Stimulated activated naive CD8-positive, alpha-beta T cell treated with anti-CD3 and anti-CD28 coated beads, Interleukin-15, Interleukin-2, amounts not matched to agents 100 ng/mL and 50 ng/mL, for 24 hours (primary cell): Measurements from ENCODE around the gene MYO1H.
A peak's percentile ranks its signal among the peaks of the same experiment; 100 is the strongest.

Experiments used
- H3K27ac Mint-ChIP-seq: one replicate; pipeline ENCODE4 v1.8.0; 2021; ENCODE audit warnings: mild to moderate bottlenecking, mixed read lengths
- H3K27me3 Mint-ChIP-seq: one replicate; pipeline ENCODE4 v1.8.0; 2021; ENCODE audit warnings: mixed read lengths
- H3K36me3 Mint-ChIP-seq: one replicate; pipeline ENCODE4 v1.8.0; 2021; ENCODE audit warnings: low read depth, mixed read lengths
- H3K4me1 Mint-ChIP-seq: one replicate; pipeline ENCODE4 v1.8.0; 2021; ENCODE audit warnings: low read depth, mixed read lengths
- H3K4me3 Mint-ChIP-seq: one replicate; pipeline ENCODE4 v1.8.0; 2021; ENCODE audit warnings: mild to moderate bottlenecking, mixed read lengths
- H3K9me3 Mint-ChIP-seq: one replicate; pipeline ENCODE4 v1.8.0; 2021; ENCODE audit warnings: mixed read lengths

MYO1H gene

DNA sequence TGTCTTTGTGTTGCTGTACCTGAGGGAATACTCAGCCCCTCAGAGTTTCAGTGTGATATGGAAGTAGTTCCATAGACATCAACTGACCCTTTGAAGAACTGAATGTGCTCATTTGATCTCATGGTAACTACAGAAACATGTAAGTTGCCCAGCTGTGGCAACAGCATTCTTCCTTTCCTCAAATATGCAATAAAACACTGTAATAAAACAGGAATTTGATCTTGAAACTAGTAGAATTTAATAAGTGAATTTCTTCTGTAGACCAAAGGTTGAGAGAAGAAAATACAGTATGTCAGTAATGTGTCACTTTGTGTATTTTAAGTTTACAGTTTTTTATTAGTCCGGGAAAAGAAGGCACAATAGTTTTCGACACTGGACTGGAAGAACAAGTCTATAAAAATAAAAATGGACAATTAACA lies 97.5 kb downstream of the MYO1H start:
- H3K36me3 Mint-ChIP-seq, result peaks cover 13% of the 10 kb centered on the region
- no peaks in the 10 kb centered on the region for H3K27me3 Mint-ChIP-seq
- H3K9me3 Mint-ChIP-seq, result no peaks in the 10 kb centered on the region
- H3K4me1 Mint-ChIP-seq, result no peaks in the 10 kb centered on the region
- H3K27ac Mint-ChIP-seq, result no peak overlapping the region
- no peak overlapping the region for H3K4me3 Mint-ChIP-seq

DNA sequence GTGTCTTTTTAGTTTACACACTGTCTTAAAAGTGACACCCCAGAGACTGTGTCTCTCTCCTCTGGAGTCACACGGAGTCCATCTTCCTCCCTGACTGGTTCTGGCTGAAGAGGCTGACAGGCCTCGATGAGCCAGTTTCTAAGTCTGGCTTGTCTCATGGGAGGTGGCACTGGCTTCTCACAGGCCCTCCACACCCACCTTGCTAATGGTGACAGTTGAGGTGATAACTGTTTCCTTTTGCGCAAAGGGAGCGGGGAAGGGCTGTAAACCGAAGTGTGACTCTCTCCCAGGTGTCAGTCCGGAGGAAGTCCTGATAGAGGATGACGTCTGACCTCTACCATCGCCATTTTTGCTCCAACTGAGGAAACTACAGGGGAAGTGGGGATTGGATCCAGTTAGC lies 99.2 kb downstream of the MYO1H start:
- H3K9me3 Mint-ChIP-seq, result no peaks in the 10 kb centered on the region
- no peak overlapping the region for H3K4me3 Mint-ChIP-seq
- no peaks in the 10 kb centered on the region for H3K27me3 Mint-ChIP-seq
- peaks cover 20% of the 10 kb centered on the region for H3K36me3 Mint-ChIP-seq
- no peak overlapping the region for H3K27ac Mint-ChIP-seq
- H3K4me1 Mint-ChIP-seq, result no peaks in the 10 kb centered on the region

DNA sequence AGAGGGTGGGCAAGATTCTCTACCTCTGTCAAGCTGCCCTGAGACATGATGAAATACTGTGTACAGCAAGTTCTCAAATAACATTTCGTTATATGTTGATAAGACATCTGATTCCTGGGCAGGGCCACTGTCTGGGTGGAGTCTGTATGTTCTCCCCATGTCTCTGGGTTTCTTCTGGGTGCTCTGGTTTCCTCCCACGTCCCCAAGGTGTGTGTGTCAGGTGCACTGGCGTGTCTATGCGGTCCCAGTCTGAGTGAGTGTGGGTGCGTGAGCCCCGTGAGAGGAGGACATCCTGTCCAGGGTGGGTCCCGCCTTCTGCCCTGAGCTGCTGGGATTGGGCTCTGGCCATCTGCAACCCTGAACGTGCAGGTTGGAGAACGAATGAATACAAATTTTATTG lies 99.8 kb downstream of the MYO1H start:
- Mint-ChIP-seq H3K4me1 (no peaks in the 10 kb centered on the region), H3K27me3 (no peaks in the 10 kb centered on the region), H3K36me3 (peaks cover 20% of the 10 kb centered on the region), H3K4me3 (no peak overlapping the region), H3K9me3 (no peaks in the 10 kb centered on the region), H3K27ac (no peak overlapping the region)

DNA sequence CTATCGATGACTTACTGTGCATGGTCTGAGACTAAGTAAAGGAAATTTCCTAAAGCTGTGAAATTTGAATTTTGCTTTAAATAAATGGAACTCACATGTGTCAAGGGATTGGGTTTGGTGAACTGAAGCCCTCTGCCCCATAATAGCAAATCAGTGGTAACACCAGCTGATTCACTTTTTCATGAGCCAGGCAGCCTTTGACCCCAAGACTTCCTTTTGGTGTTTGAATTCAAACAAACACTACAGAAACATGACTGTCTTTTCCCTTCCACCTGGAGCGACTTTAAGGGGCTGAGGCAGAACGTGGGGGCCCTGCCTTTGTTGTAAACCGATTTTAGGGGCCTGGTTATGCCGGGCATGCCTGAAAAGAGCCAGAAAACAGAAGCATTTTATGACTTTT lies 100.6 kb downstream of the MYO1H start:
- Mint-ChIP-seq H3K4me3 (no peak overlapping the region), H3K9me3 (no peaks in the 10 kb centered on the region), H3K36me3 (peaks cover 20% of the 10 kb centered on the region), H3K27me3 (no peaks in the 10 kb centered on the region), H3K4me1 (no peaks in the 10 kb centered on the region), H3K27ac (no peak overlapping the region)

- Mint-ChIP-seq H3K36me3 (peaks cover 25% of the 10 kb centered on the region), H3K4me1 (no peaks in the 10 kb centered on the region)
These were observed 101.1 kb downstream of the MYO1H start for GRCh38 chr12:109448707-109449390.

DNA sequence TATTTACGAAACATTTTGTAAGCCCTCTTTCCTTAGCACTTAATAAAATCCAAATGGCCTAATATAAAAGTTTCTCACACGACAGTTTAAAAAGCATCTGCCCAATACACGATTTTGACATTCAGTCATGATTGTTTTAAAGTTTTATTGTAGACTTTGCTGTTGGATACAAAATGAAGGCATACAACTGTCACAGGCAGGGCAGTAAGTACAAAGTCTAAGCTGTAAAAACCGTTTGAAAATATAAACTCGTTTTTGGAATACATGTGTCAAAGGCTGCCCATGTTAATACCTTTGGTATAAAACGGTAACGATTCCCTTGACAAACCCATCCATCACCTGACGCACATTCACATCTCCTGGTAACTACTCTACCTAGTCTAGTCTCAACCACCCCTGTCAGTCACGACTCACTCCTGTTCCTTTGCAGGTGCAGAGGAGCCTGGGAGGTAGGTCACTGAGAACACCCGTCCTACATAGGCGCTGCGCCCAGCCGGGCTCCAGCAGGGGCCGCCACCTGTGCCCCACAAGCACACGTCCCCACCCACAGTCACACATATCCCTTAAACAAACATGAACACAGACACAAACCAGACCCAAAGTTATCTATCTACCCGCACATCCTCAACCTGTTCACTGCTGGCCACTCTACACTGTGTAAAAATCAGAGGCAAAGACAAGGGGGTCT lies 102.3 kb downstream of the MYO1H start:
- peaks cover 30% of the 10 kb centered on the region for H3K36me3 Mint-ChIP-seq
- no peaks in the 10 kb centered on the region for H3K4me1 Mint-ChIP-seq
- no peaks in the 10 kb centered on the region for H3K27me3 Mint-ChIP-seq
- no peak overlapping the region for H3K4me3 Mint-ChIP-seq
- H3K9me3 Mint-ChIP-seq, result no peaks in the 10 kb centered on the region
- no peak overlapping the region for H3K27ac Mint-ChIP-seq

More at GRCh38 chr12:109448707-109449390, 101.1 kb downstream of the MYO1H start:
- H3K4me3 Mint-ChIP-seq, result no peak overlapping the region
- no peaks in the 10 kb centered on the region for H3K27me3 Mint-ChIP-seq
- no peak overlapping the region for H3K27ac Mint-ChIP-seq
- H3K9me3 Mint-ChIP-seq, result no peaks in the 10 kb centered on the region

- H3K9me3 Mint-ChIP-seq, result no peaks in the 10 kb centered on the region
- H3K4me3 Mint-ChIP-seq, result no peak overlapping the region
- H3K36me3 Mint-ChIP-seq, result peaks cover 37% of the 10 kb centered on the region
- no peaks in the 10 kb centered on the region for H3K4me1 Mint-ChIP-seq
- no peaks in the 10 kb centered on the region for H3K27me3 Mint-ChIP-seq
- H3K27ac Mint-ChIP-seq, result no peak overlapping the region
These were observed 103.3 kb downstream of the MYO1H start for GRCh38 chr12:109450980-109451379.

- Mint-ChIP-seq H3K27me3 (no peaks in the 10 kb centered on the region), H3K36me3 (peaks cover 41% of the 10 kb centered on the region), H3K27ac (no peak overlapping the region), H3K4me3 (no peak overlapping the region), H3K9me3 (no peaks in the 10 kb centered on the region), H3K4me1 (no peaks in the 10 kb centered on the region)
These were observed 103.7 kb downstream of the MYO1H start for GRCh38 chr12:109451400-109451799.

- H3K36me3 Mint-ChIP-seq, result peaks cover 52% of the 10 kb centered on the region
- no peaks in the 10 kb centered on the region for H3K27me3 Mint-ChIP-seq
- no peaks in the 10 kb centered on the region for H3K9me3 Mint-ChIP-seq
- H3K4me1 Mint-ChIP-seq, result no peaks in the 10 kb centered on the region
- no peak overlapping the region for H3K4me3 Mint-ChIP-seq
- H3K27ac Mint-ChIP-seq, result no peak overlapping the region
These were observed 104.8 kb downstream of the MYO1H start for GRCh38 chr12:109452489-109452888.

DNA sequence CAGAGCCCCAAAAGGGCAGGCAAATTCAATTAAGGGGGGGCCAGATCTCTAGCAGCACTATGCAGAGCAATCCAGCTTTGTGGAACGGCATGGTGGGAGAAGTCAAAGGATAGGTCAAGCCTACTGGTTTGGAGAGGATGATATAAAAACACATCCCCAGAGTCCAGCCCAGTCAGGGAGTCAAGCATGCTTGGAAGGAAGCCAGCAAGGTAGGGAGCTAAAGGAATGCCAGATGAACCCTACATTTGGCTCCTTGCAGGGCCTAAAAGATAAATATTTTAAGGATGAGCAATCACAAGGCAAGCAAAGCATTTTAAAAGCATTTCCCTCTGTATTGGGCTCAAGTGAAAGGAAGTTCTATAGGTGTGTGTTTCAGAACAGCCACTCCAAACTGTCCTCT lies 108.0 kb downstream of the MYO1H start:
- peaks cover 55% of the 10 kb centered on the region for H3K36me3 Mint-ChIP-seq
- no peak overlapping the region for H3K4me3 Mint-ChIP-seq
- H3K27ac Mint-ChIP-seq, result no peak overlapping the region
- H3K9me3 Mint-ChIP-seq, result no peaks in the 10 kb centered on the region
- H3K4me1 Mint-ChIP-seq, result peaks cover 15% of the 10 kb centered on the region
- no peaks in the 10 kb centered on the region for H3K27me3 Mint-ChIP-seq

DNA sequence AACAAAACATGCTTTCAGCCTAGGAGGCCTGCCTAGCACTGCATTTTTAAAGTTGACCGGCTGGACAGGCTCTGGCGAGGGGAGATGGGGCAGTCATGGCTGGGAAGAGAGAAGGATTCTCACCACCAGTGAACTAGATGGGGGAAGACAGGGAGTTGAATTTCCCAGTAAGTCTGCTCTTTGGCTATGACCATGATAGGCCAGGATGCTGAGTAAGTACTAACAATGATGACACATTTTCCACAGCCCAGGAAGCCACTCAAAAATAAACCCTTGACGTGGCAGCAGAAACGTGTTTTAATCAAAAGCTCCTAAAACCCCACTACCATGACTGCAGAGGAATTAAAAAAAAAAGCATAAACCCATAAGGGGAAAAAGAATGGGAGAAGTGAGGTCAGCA lies 110.4 kb downstream of the MYO1H start:
- no peaks in the 10 kb centered on the region for H3K27me3 Mint-ChIP-seq
- H3K4me1 Mint-ChIP-seq, result peaks cover 36% of the 10 kb centered on the region
- peaks cover 48% of the 10 kb centered on the region for H3K36me3 Mint-ChIP-seq
- peak overlapping the region; percentile 89 for H3K27ac Mint-ChIP-seq
- no peaks in the 10 kb centered on the region for H3K9me3 Mint-ChIP-seq
- H3K4me3 Mint-ChIP-seq, result no peak overlapping the region

DNA sequence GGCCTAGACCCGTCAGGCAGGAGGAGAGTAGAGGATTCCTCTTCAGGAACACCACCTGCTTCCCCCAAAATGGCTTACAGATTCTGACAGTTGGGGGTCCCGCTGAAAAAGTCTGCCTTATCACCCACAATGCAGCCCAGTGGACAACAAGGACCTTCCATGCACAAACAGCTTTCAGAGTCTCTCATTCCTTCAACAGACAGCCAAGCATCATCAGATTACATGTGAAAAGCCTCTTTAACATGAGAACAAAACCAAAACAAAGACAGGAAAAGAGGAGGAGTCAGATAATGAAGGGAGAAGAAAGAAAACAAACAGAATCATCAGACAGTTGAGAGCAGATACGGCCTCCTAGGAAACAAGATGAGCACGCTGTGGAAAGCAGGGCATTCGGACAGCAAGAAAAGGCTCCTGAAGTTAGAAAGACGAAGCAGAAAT lies 111.1 kb downstream of the MYO1H start:
- Mint-ChIP-seq H3K9me3 (no peaks in the 10 kb centered on the region), H3K27me3 (no peaks in the 10 kb centered on the region), H3K4me1 (peaks cover 43% of the 10 kb centered on the region), H3K27ac (peak overlapping the region; percentile 73), H3K36me3 (peaks cover 44% of the 10 kb centered on the region), H3K4me3 (no peak overlapping the region)

- Mint-ChIP-seq H3K9me3 (no peaks in the 10 kb centered on the region), H3K4me3 (no peak overlapping the region), H3K27ac (peak overlapping the region; percentile 73), H3K4me1 (peaks cover 48% of the 10 kb centered on the region), H3K36me3 (peaks cover 39% of the 10 kb centered on the region), H3K27me3 (no peaks in the 10 kb centered on the region)
These were observed 111.5 kb downstream of the MYO1H start for GRCh38 chr12:109459247-109459646.

- H3K4me3 Mint-ChIP-seq, result no peak overlapping the region
- no peaks in the 10 kb centered on the region for H3K27me3 Mint-ChIP-seq
- H3K4me1 Mint-ChIP-seq, result peaks cover 50% of the 10 kb centered on the region
- H3K36me3 Mint-ChIP-seq, result peaks cover 37% of the 10 kb centered on the region
- H3K9me3 Mint-ChIP-seq, result no peaks in the 10 kb centered on the region
- H3K27ac Mint-ChIP-seq, result no peak overlapping the region
These were observed 112.8 kb downstream of the MYO1H start for GRCh38 chr12:109460538-109460937.

DNA sequence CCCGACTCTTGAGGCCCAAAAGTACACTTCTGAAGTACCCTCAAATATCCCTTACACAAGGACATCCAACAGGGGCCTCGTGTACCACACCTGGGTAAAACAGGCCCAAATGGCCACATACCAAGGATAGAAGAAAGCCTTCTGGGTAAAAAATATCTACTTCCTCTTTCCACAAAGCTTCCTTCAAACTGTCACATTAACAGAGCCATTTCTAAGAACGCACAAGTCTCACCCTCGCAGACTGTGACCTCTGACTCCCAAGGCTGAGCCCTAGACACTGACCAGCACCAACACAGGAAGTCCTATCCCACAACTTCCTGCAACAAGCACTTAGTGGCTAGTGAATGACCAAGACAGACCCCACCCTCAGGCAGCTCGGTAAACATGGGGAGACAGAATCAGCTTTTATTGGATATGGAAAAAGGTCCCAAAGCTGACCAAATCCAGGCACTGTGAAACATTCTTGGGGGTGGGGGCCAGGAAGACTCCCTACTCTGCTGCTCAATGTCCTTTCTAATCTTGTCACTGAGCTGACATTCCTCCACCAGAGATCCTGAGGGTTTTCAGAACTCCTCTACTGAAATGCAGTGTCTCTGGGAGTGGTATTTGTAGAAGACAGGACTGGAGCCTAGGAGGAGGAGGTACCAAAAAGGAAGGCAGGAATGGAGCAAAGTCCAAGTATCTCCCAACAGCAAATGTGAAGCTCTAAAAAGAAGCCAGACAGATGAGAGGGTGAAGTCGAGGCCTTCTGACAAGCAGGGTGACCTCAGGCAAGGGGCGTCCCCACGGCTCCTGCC lies 113.5 kb downstream of the MYO1H start:
- Mint-ChIP-seq H3K4me1 (peaks cover 52% of the 10 kb centered on the region), H3K36me3 (peaks cover 32% of the 10 kb centered on the region)

More for the DNA sequence above, 113.5 kb downstream of the MYO1H start:
- no peak overlapping the region for H3K4me3 Mint-ChIP-seq
- no peaks in the 10 kb centered on the region for H3K9me3 Mint-ChIP-seq
- H3K27me3 Mint-ChIP-seq, result no peaks in the 10 kb centered on the region
- H3K27ac Mint-ChIP-seq, result peak overlapping the region; percentile 23
